Epithelial cell of proximal tubule (primary cell): ENCODE measurements around the gene PPP1R16B. TPM values are rescaled to one million over a fixed set of nuclear protein-coding genes. Genes with fewer than 3 reads are reported as not detected.

Experiments
- DNase-seq: peaks from one replicate; pipeline ENCODE4 v3.0.0-alpha.2; 2011; ENCODE audit warnings: low read depth
- H3K4me3 ChIP-seq: 2 replicates; pipeline ENCODE4 v1.5.1; 2011; ENCODE audit warnings: low read depth, mild to moderate bottlenecking, low read length
- CTCF ChIP-seq: conservative IDR thresholded peaks from 2 replicates; pipeline ENCODE4 v1.5.1; 2012; ENCODE audit warnings: low read depth, mild to moderate bottlenecking, low read length
- total RNA-seq: library from RNA; depleted of rRNA; stranded (reverse); fragments of >200 nt; gene quantifications from 2 replicates; pipeline ENCODE4 v1.2.3, GENCODE V29; 2015

PPP1R16B gene
- total RNA-seq, 1 donor from 2014 or later: not detected

GRCh38 chr20:38825901-38826625, 20.6 kb downstream of the PPP1R16B start:
- no peak overlapping the region for H3K4me3 ChIP-seq
- TF ChIP-seq CTCF: no peak
- peak; percentile 33 for DNase-seq

- no peak for DNase-seq
- no peak overlapping the region for H3K4me3 ChIP-seq
- no peak for TF ChIP-seq CTCF
These were observed 22.3 kb downstream of the PPP1R16B start for GRCh38 chr20:38827770-38828281.

GRCh38 chr20:38828514-38829295, 23.2 kb downstream of the PPP1R16B start:
- H3K4me3 ChIP-seq: no peak overlapping the region
- DNase-seq: no peak
- TF ChIP-seq CTCF: no peak

GRCh38 chr20:38829296-38829875, 23.9 kb downstream of the PPP1R16B start:
- H3K4me3 ChIP-seq: no peak overlapping the region
- no peak for DNase-seq
- TF ChIP-seq CTCF: no peak

GRCh38 chr20:38830356-38830755, 24.9 kb downstream of the PPP1R16B start:
- no peak for TF ChIP-seq CTCF
- no peak overlapping the region for H3K4me3 ChIP-seq
- DNase-seq: no peak

GRCh38 chr20:38831049-38831691, 25.7 kb downstream of the PPP1R16B start:
- no peak for TF ChIP-seq CTCF
- DNase-seq: no peak
- H3K4me3 ChIP-seq: no peak overlapping the region
